Keratinocyte (primary cell): ENCODE data around the gene ADARB2. TPM values are rescaled to one million over a fixed set of nuclear protein-coding genes. Genes with fewer than 3 reads are reported as not detected.

Experiments used
- DNase-seq: peaks from one replicate; pipeline ENCODE4 v3.0.0-alpha.2; 2011; ENCODE audit warnings: low read depth, missing footprints, low spot score
- FAIRE-seq: peaks from 2 replicates; lab custom pipeline; 2011; peaks lifted over from hg19 to GRCh38; lab: Jason Lieb, UNC
- H2AFZ ChIP-seq: 2 replicates; pipeline ENCODE4 v1.6.0; 2012; ENCODE audit warnings: low read length, control low read depth, inconsistent platforms; ENCODE audit not compliant: control insufficient read depth
- H3K27ac ChIP-seq: 2 replicates; pipeline ENCODE4 v1.5.1; 2011; ENCODE audit warnings: low read length; ENCODE audit not compliant: control insufficient read depth, insufficient read depth
- H3K27me3 ChIP-seq: 3 replicates; pipeline ENCODE4 v1.6.0; 2011; ENCODE audit warnings: low read length; ENCODE audit not compliant: control insufficient read depth, insufficient read depth; ENCODE audit errors: extremely low read depth
- H3K36me3 ChIP-seq, 2 experiments: 2 replicates in 1 of 2; 3 replicates in 1 of 2; pipeline ENCODE4 v1.5.1; 2011; ENCODE audit warnings: low read length in 2 of 2, mild to moderate bottlenecking in 1 of 2; ENCODE audit not compliant: control insufficient read depth in 2 of 2, insufficient read depth in 2 of 2; ENCODE audit errors: extremely low read depth in 1 of 2
- H3K4me1 ChIP-seq: 3 replicates; pipeline ENCODE4 v1.5.1; 2011; ENCODE audit warnings: low read length; ENCODE audit not compliant: control insufficient read depth, insufficient read depth; ENCODE audit errors: extremely low read depth
- H3K4me2 ChIP-seq: 3 replicates; pipeline ENCODE4 v1.6.0; 2011; ENCODE audit warnings: low read depth, low read length; ENCODE audit not compliant: control insufficient read depth, insufficient read depth; ENCODE audit errors: extremely low read depth
- H3K4me3 ChIP-seq, 3 experiments: fragments of 200-600 bp in 1 of 3; sonication (generic) in 1 of 3; 2 replicates in 2 of 3; 3 replicates in 1 of 3; pipeline ENCODE4 v1.5.1; 2011 to 2016; ENCODE audit warnings: low read length in 3 of 3, mild to moderate bottlenecking in 3 of 3, control low read depth in 2 of 3, inconsistent platforms in 1 of 3, low read depth in 1 of 3, mixed read lengths in 1 of 3, mixed run types in 1 of 3, moderate library complexity in 1 of 3; ENCODE audit not compliant: control insufficient read depth in 2 of 3, insufficient read depth in 2 of 3; ENCODE audit errors: extremely low read depth in 1 of 3
- H3K79me2 ChIP-seq: 2 replicates; pipeline ENCODE4 v1.6.0; 2012; ENCODE audit warnings: low read length; ENCODE audit not compliant: control insufficient read depth, insufficient read depth
- H3K9ac ChIP-seq: 3 replicates; pipeline ENCODE4 v1.6.0; 2011; ENCODE audit warnings: low read length; ENCODE audit not compliant: control insufficient read depth, insufficient read depth; ENCODE audit errors: extremely low read depth
- H3K9me1 ChIP-seq: 3 replicates; pipeline ENCODE4 v1.6.0; 2011; ENCODE audit warnings: low read length; ENCODE audit not compliant: control insufficient read depth, insufficient read depth; ENCODE audit errors: extremely low read depth
- H3K9me3 ChIP-seq: 2 replicates; pipeline ENCODE4 v1.5.1; 2012; ENCODE audit warnings: low read depth, low read length; ENCODE audit not compliant: control insufficient read depth
- H4K20me1 ChIP-seq: 3 replicates; pipeline ENCODE4 v1.6.0; 2011; ENCODE audit warnings: low read length; ENCODE audit not compliant: control insufficient read depth, insufficient read depth; ENCODE audit errors: extremely low read depth
- EZH2 ChIP-seq: IDR thresholded peaks from one replicate; pipeline ENCODE4 v1.6.1; 2012; ENCODE audit warnings: inconsistent platforms, mild to moderate bottlenecking, low read length, moderate library complexity
- dilution Hi-C: fragments of 300-500 bp; cut with MboI; formaldehyde crosslinking; loops from one replicate; pipeline ENCODE4 v1.7.0; 2020; ENCODE audit warnings: low sequenced_read_pairs; ENCODE audit not compliant: extremely low pct_ligation_motif_present
- polyA plus RNA-seq, 5 experiments: library from polyadenylated mRNA; depleted of rRNA in 3 of 5; stranded (reverse) in 3 of 5; stranded (forward) in 1 of 5; unstranded in 1 of 5; fragments of >200 nt; gene quantifications; 1 replicate in 1 of 5; 2 replicates in 3 of 5; 3 replicates in 1 of 5; pipeline versions ENCODE4 v1.2.1 to v1.2.3, GENCODE V29; 2011 to 2012; ENCODE audit warnings: missing spikeins in 2 of 5, low read depth in 1 of 5, low replicate concordance in 1 of 5
- TF ChIP-seq, protein P1 (sequence below), 3 experiments: IDR thresholded peaks in 1 of 3; conservative IDR thresholded peaks in 1 of 3; optimal IDR thresholded peaks in 1 of 3; 2 replicates in 2 of 3; 3 replicates in 1 of 3; pipeline versions ENCODE3 to v1.5.1; 2011; ENCODE audit warnings: low read length in 3 of 3, mild to moderate bottlenecking in 3 of 3, moderate library complexity in 2 of 3, control low read depth in 1 of 3, inconsistent platforms in 1 of 3; ENCODE audit not compliant: insufficient read depth in 2 of 3; ENCODE audit errors: extremely low read depth in 1 of 3

The ADARB2 gene
- polyA plus RNA-seq, 1 donor (not counting 4 experiments of a cell fraction or from before 2014, with no cell fraction given), result not detected

GRCh38 chr10:1589257-1589656 lies 148.1 kb downstream of the ADARB2 start:
- Histone ChIP-seq H2AFZ (no peak overlapping the region), H4K20me1 (no peaks in the 10 kb centered on the region), H3K4me2 (no peak overlapping the region), H3K9me3 (no peaks in the 10 kb centered on the region), H3K27ac (no peak overlapping the region), H3K4me3 (no peak overlapping the region), H3K79me2 (no peaks in the 10 kb centered on the region), H3K9ac (no peak overlapping the region), H3K27me3 (no peaks in the 10 kb centered on the region), H3K36me3 (no peaks in the 10 kb centered on the region), H3K4me1 (no peaks in the 10 kb centered on the region), H3K9me1 (no peaks in the 10 kb centered on the region)
- TF ChIP-seq, protein P1, sequence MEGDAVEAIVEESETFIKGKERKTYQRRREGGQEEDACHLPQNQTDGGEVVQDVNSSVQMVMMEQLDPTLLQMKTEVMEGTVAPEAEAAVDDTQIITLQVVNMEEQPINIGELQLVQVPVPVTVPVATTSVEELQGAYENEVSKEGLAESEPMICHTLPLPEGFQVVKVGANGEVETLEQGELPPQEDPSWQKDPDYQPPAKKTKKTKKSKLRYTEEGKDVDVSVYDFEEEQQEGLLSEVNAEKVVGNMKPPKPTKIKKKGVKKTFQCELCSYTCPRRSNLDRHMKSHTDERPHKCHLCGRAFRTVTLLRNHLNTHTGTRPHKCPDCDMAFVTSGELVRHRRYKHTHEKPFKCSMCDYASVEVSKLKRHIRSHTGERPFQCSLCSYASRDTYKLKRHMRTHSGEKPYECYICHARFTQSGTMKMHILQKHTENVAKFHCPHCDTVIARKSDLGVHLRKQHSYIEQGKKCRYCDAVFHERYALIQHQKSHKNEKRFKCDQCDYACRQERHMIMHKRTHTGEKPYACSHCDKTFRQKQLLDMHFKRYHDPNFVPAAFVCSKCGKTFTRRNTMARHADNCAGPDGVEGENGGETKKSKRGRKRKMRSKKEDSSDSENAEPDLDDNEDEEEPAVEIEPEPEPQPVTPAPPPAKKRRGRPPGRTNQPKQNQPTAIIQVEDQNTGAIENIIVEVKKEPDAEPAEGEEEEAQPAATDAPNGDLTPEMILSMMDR (optimal IDR thresholded peaks at IDR 0.05 in 1 of 3, IDR thresholded peaks at IDR 0.05 in 1 of 3, conservative IDR thresholded peaks at IDR 0.05 in 1 of 3; ENCODE audit: extremely low read depth in 1 of 3, insufficient read depth in 2 of 3, low read length in 3 of 3), result no peak
- TF ChIP-seq EZH2, result no peak
- dilution Hi-C loops, result no loop called here
- FAIRE-seq (no peak), DNase-seq (no peak)

DNA sequence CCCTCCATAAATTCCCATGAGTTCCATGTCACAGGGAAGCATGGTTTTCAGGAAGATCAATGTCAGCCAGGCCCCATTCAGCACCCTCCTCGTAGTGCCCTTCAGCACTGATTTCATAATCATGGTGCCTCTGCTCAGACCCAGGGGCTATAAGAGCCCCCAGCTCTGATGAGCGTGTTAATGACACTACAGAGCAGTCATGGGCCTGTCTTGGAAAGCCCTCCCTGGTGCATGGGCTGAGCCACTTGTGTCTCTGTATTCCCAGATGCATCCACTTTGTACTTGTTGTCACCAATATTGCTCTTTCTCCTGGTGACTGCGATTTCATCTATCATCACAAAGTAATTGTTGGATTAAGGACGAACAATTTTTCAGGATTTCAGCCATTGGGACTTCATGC lies 154.6 kb downstream of the ADARB2 start:
- Histone ChIP-seq H3K27ac (no peak overlapping the region), H3K9me3 (no peaks in the 10 kb centered on the region), H3K9me1 (no peaks in the 10 kb centered on the region), H2AFZ (no peak overlapping the region), H3K36me3 (no peaks in the 10 kb centered on the region), H3K79me2 (no peaks in the 10 kb centered on the region), H3K9ac (no peak overlapping the region), H3K4me3 (no peak overlapping the region), H3K4me1 (no peaks in the 10 kb centered on the region), H3K27me3 (no peaks in the 10 kb centered on the region), H4K20me1 (no peaks in the 10 kb centered on the region), H3K4me2 (no peak overlapping the region)
- TF ChIP-seq EZH2, result no peak
- TF ChIP-seq, protein P1 (optimal IDR thresholded peaks at IDR 0.05 in 1 of 3, IDR thresholded peaks at IDR 0.05 in 1 of 3, conservative IDR thresholded peaks at IDR 0.05 in 1 of 3; ENCODE audit: extremely low read depth in 1 of 3, insufficient read depth in 2 of 3, low read length in 3 of 3), result no peak
- dilution Hi-C loops, result no loop called here
- FAIRE-seq, result no peak
- no peak for DNase-seq
